Activated CD8-positive, alpha-beta memory T cell treated with anti-CD3 and anti-CD28 coated beads, Interleukin-2, amount 10 ng/mL, durations not matched to agents 7 days and 5 days (primary cell): Measurements from ENCODE around the gene TAAR2. TPM values are rescaled to one million over a fixed set of nuclear protein-coding genes. Genes with fewer than 3 reads are reported as not detected.
A peak's percentile ranks its signal among the peaks of the same experiment; 100 is the strongest.
"Not testable (repeated sequence)": the region's sequence is repeated elsewhere in the genome, so short reads cannot be mapped to it uniquely, and the experiment has no call there.

ENCODE experiments used
- ATAC-seq: fragments of 150-1000 bp; cut with Tn5 transposase; one replicate; pipeline ENCODE4 v1.10.0; 2021; ENCODE audit warnings: moderate library complexity
- CTCF ChIA-PET: fragments of 350-600 bp; sonication (Branson Sonifier 250); formaldehyde crosslinking; loops from one replicate; lab custom pipeline; 2021; ENCODE audit warnings: antibody characterized with exemption; lab: Charles Lee
- DNase-seq: peaks from one replicate; pipeline ENCODE4 v3.0.0-alpha.2; 2020
- H3K27ac Mint-ChIP-seq: one replicate; pipeline ENCODE4 v1.8.0; 2021; ENCODE audit warnings: mild to moderate bottlenecking, mixed read lengths
- H3K27me3 Mint-ChIP-seq: one replicate; pipeline ENCODE4 v1.8.0; 2021; ENCODE audit warnings: mixed read lengths
- H3K36me3 Mint-ChIP-seq: one replicate; pipeline ENCODE4 v1.8.0; 2021; ENCODE audit warnings: mild to moderate bottlenecking, mixed read lengths
- H3K4me1 Mint-ChIP-seq: one replicate; pipeline ENCODE4 v1.8.0; 2021; ENCODE audit warnings: mixed read lengths
- H3K4me3 Mint-ChIP-seq: one replicate; pipeline ENCODE4 v1.8.0; 2021; ENCODE audit warnings: mild to moderate bottlenecking, moderate library complexity, mixed read lengths
- H3K9me3 Mint-ChIP-seq: one replicate; pipeline ENCODE4 v1.8.0; 2022; ENCODE audit warnings: low read depth, mixed read lengths
- total RNA-seq, 2 experiments: library from RNA; stranded (reverse); gene quantifications; one replicate each; pipeline ENCODE4 v1.2.3, GENCODE V29; 2021

The TAAR2 gene
- total RNA-seq, 2 experiments from 2014 or later = not detected

DNA sequence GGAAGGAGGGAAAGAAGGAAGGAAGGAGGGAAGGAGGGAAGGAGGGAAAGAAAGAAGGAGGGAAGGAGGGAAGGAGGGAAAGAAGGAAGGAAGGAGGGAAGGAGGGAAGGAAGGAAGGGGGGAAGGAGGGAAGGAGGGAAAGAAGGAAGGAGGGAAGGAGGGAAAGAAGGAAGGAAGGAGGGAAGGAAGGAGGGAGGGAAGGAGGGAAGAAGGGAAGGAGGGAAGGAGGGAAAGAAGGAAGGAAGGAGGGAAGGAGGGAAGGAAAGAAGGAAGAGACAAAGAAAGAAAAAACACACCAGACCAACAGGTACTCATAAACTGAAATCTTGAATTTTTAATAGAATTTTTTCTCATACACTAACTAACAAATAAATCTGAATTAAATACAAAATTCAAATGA is 23.2 kb downstream of the TAAR2 start:
- CTCF ChIA-PET = interaction anchor here (1.2 kb wide), 1 partner anchor 30 kb away, joined by 3 read pairs; no protein-coding TSS in a partner anchor
- not testable (repeated sequence) for H3K27ac Mint-ChIP-seq, ATAC-seq, H3K4me1 Mint-ChIP-seq, H3K4me3 Mint-ChIP-seq, DNase-seq, H3K36me3 Mint-ChIP-seq, H3K9me3 Mint-ChIP-seq
- peaks cover 22% of the 10 kb centered on the region for H3K27me3 Mint-ChIP-seq

DNA sequence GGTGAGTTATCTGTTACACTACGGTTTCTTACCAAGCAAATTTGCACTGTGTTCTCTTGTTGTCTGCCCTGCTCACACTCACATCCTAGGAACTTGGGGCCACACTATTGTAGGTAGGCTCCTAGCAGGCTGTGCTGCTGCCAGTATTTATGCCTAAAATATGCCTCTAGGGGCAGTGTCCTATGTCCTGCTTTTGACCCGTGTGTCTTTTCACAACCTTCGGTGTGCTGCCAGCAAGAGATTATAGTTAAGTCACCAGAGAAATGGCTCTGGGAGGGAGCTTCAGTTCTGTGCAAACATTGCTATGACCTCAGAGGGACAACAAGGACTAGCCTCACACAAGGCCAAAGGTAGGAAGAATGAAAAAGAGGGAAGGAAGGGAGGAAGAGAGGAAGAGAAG is 25.6 kb downstream of the TAAR2 start:
- Mint-ChIP-seq H3K4me3 (no peak overlapping the region), H3K36me3 (no peaks in the 10 kb centered on the region), H3K9me3 (no peaks in the 10 kb centered on the region), H3K27me3 (peaks cover 15% of the 10 kb centered on the region), H3K27ac (no peak overlapping the region), H3K4me1 (no peaks in the 10 kb centered on the region)
- CTCF ChIA-PET = interaction anchor here (1.1 kb wide), 1 partner anchor 18 kb away, joined by 3 read pairs; no protein-coding TSS in a partner anchor
- DNase-seq (no peak), ATAC-seq (peak; percentile 47)

DNA sequence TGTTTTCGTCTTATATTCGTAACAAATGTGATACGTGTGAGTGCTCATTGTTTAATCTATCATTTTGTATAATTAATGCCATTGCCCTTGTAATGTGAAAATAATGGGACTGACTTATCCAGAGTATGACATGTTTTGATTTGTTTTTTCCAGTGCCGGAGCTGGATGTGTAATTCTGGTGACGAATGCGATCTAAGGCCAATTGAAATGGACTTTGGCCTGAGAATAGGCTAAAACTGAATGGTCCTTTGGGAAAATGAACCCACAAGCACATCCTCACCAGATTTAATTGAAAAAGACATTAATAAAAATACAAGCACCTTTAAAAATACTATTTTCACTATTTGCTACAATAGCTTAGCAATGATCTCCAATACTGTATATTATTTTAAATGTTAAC is 27.9 kb downstream of the TAAR2 start:
- no peaks in the 10 kb centered on the region for H3K36me3 Mint-ChIP-seq
- CTCF ChIA-PET = interaction anchor here (1.1 kb wide), 1 partner anchor 20 kb away, joined by 3 read pairs; no protein-coding TSS in a partner anchor
- DNase-seq = no peak
- H3K27me3 Mint-ChIP-seq = peaks cover 20% of the 10 kb centered on the region
- ATAC-seq = no peak
- no peaks in the 10 kb centered on the region for H3K4me1 Mint-ChIP-seq
- H3K9me3 Mint-ChIP-seq = no peaks in the 10 kb centered on the region
- no peak overlapping the region for H3K27ac Mint-ChIP-seq
- no peak overlapping the region for H3K4me3 Mint-ChIP-seq

DNA sequence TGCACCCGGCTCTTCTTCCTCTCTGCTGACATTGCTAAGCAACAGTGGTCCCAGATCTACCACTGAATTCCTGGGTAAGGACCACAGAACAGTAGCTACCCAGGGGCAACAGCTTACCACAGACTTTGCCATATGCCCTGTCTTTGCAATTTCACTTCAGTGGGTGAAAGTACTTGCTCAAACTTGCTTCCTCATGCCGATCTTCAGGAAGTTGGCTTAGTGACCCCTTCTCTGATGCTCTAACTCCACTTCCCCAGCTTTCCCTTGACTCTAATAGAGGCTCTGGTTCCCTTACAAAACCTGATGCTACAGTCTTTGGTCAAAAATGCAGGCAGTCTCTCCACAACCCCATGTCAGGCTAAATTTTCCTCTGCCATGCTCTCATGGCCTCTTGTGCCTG is 31.2 kb downstream of the TAAR2 start:
- Mint-ChIP-seq H3K27me3 (peaks cover 7% of the 10 kb centered on the region), H3K9me3 (no peaks in the 10 kb centered on the region), H3K4me3 (no peak overlapping the region), H3K27ac (no peak overlapping the region), H3K36me3 (no peaks in the 10 kb centered on the region), H3K4me1 (no peaks in the 10 kb centered on the region)
- DNase-seq (no peak), ATAC-seq (no peak)
- CTCF ChIA-PET = no interaction called here

DNA sequence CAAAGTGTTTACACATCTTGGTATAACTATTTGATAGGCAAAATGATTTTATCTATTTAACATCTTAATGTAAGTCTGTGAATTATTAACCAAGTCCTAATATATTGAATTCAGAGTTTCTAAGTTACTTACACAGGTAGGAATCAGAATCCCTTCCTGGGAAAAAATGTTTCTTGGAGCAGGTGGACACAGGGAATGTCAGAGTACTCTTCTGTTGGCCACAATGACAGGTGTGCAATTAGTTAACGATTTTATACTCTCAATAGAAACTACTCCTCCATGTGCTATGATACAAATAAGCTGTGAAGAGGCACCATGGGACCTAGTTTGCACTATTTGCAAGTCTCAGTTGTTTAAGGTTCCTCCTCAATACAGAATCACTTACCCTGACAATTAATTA is 33.7 kb downstream of the TAAR2 start:
- Mint-ChIP-seq H3K4me3 (no peak overlapping the region), H3K4me1 (no peaks in the 10 kb centered on the region)
- CTCF ChIA-PET = interaction anchor here (0.6 to 1.0 kb wide), 2 partner anchors 9 to 26 kb away, joined by 3 read pairs; no protein-coding TSS in a partner anchor

DNA sequence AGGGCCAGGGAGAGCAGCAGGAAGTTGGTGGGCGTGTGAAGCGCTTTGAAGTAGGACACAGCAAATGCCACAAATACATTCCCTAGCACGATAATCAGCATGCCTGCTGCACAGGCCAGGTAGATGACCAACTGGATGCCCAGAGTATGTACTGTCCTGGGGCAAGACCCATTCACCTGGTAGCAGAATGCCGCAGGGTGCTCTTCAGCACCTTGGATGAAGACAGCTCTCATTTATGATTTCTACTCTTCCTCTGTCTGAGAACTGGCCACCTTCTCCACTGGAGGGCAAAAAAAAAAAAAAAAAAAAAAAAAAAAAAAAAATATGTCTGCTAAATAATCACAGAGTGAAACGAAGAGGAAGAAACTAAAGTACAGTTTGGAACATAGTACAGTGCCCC is 34.6 kb downstream of the TAAR2 start, which contains the start of gene TAAR5:
Gene TAAR5 (minus strand): TSS at position 288 of the 400 bp plus-strand sequence. CDS start 55 bp downstream, at position 233.
- H3K4me1 Mint-ChIP-seq = no peaks in the 10 kb centered on the region
- peaks cover 8% of the 10 kb centered on the region for H3K27me3 Mint-ChIP-seq
- no peak within 1 kb of the TSS for H3K4me3 Mint-ChIP-seq
- peak; percentile 27 for ATAC-seq
- DNase-seq = no peak
- no peak within 1 kb of the TSS for H3K27ac Mint-ChIP-seq
- H3K36me3 Mint-ChIP-seq = no peaks in the 10 kb centered on the region
- H3K9me3 Mint-ChIP-seq = no peaks in the 10 kb centered on the region
- CTCF ChIA-PET = interaction anchor here (1.0 kb wide), 1 partner anchor 27 kb away, joined by 3 read pairs; no protein-coding TSS in a partner anchor

More for the DNA sequence above, 33.7 kb downstream of the TAAR2 start:
- DNase-seq = no peak
- Mint-ChIP-seq H3K36me3 (no peaks in the 10 kb centered on the region), H3K27me3 (peaks cover 5% of the 10 kb centered on the region), H3K9me3 (no peaks in the 10 kb centered on the region), H3K27ac (no peak overlapping the region)
- no peak for ATAC-seq

DNA sequence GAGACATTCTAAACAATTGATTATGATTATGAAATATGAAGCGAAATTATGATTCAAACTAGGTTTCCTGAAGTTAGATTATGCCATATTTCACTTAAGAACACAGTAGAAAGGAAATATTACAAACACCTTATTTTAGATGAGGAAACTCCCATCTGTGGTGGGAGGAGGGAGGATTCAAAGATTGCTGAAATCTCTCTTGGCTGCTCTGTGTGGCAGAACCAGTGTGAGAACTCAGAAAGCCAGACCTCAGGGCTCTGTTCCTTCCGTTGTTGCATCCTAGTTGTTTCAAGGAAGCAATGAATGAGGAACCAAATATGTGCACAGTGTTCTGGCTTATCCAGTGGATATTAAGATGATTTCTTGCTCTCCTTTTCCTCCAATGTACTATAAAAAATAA is 36.7 kb downstream of the TAAR2 start:
- Mint-ChIP-seq H3K36me3 (no peaks in the 10 kb centered on the region), H3K4me3 (no peak overlapping the region), H3K27me3 (peaks cover 18% of the 10 kb centered on the region), H3K27ac (no peak overlapping the region), H3K4me1 (no peaks in the 10 kb centered on the region), H3K9me3 (no peaks in the 10 kb centered on the region)
- DNase-seq (no peak), ATAC-seq (no peak)
- CTCF ChIA-PET = no interaction called here

DNA sequence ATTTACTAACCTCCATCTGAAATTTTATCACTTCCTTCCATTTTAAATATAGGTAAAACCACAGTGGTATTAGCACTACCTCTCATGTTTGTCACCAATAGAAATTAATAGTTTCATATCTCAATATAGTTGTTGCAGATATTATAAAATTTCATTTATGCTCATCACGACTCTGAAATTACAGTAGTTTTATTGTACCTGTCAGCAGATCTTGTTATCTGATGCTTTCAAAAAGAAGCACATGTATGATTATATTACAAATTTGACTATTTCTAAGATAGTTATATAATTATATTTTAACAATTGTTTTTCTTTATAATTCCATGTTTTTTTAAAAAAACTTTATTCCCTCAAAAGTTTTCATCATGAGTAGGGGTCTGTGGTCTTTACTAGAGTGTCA is 39.4 kb downstream of the TAAR2 start:
- Mint-ChIP-seq H3K4me1 (no peaks in the 10 kb centered on the region), H3K4me3 (no peak overlapping the region), H3K27ac (no peak overlapping the region), H3K9me3 (no peaks in the 10 kb centered on the region), H3K27me3 (peaks cover 21% of the 10 kb centered on the region), H3K36me3 (no peaks in the 10 kb centered on the region)
- ATAC-seq (no peak), DNase-seq (no peak)
- CTCF ChIA-PET = no interaction called here

DNA sequence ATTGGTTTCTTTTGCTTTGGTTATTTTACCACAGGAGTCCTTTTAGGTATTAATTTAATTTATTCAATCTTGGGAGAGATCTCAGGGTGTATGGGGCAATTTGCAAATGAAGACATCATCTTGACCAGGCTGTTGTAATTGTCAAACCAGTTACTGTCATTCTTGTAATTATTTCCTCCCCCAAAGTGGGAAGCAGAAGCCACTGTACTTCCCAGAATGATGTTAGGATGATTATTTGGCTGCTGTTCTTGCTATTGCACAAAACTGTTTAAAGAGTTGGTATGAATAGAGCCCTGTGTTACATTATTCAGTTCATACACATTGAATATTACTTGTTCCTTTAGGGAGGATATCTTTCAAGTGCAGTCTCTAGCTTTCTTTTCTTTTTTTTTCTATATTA is 52.3 kb downstream of the TAAR2 start:
- no peaks in the 10 kb centered on the region for H3K36me3 Mint-ChIP-seq
- H3K27ac Mint-ChIP-seq = no peak overlapping the region
- no peaks in the 10 kb centered on the region for H3K4me1 Mint-ChIP-seq
- H3K4me3 Mint-ChIP-seq = no peak overlapping the region
- ATAC-seq (no peak), DNase-seq (no peak)
- H3K9me3 Mint-ChIP-seq = no peaks in the 10 kb centered on the region
- H3K27me3 Mint-ChIP-seq = peaks cover 38% of the 10 kb centered on the region
- CTCF ChIA-PET = no interaction called here

DNA sequence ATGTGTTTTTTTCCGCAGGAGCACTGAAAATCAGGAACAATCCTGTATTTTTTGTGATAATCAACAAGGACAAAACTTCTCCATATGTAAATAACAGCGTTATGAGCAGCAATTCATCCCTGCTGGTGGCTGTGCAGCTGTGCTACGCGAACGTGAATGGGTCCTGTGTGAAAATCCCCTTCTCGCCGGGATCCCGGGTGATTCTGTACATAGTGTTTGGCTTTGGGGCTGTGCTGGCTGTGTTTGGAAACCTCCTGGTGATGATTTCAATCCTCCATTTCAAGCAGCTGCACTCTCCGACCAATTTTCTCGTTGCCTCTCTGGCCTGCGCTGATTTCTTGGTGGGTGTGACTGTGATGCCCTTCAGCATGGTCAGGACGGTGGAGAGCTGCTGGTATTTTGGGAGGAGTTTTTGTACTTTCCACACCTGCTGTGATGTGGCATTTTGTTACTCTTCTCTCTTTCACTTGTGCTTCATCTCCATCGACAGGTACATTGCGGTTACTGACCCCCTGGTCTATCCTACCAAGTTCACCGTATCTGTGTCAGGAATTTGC is 53.8 kb downstream of the TAAR2 start, which contains the start of gene TAAR6:
Gene TAAR6 (plus strand): TSS at position 102 of the 557 bp plus-strand sequence. CDS start 0 bp downstream, at position 102.
- no peaks in the 10 kb centered on the region for H3K9me3 Mint-ChIP-seq
- H3K4me3 Mint-ChIP-seq = no peak within 1 kb of the TSS
- CTCF ChIA-PET = no interaction called here
- no peaks in the 10 kb centered on the region for H3K36me3 Mint-ChIP-seq
- H3K4me1 Mint-ChIP-seq = no peaks in the 10 kb centered on the region
- peaks cover 34% of the 10 kb centered on the region for H3K27me3 Mint-ChIP-seq
- no peak for DNase-seq
- no peak within 1 kb of the TSS for H3K27ac Mint-ChIP-seq
- ATAC-seq = no peak

DNA sequence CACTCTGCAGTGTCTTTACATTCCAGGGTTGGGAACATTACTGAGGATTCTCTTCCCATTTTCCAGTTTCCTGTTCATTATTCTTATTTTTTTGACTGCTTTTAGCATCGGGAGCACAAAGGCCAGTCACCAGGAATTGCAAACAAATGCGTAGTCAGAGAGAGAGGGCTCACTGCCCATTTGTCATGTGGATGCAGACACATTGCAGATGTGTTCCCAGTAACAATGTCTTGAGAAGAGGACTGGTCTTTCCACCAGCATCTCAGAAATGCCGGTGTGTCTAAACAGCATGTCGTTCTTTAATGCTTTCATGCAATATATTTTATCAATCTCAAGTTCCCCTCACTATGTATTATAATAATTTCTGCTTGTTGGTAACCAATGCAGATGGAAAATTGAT is 54.9 kb downstream of the TAAR2 start:
- Mint-ChIP-seq H3K9me3 (no peaks in the 10 kb centered on the region), H3K36me3 (no peaks in the 10 kb centered on the region), H3K4me1 (no peaks in the 10 kb centered on the region), H3K4me3 (no peak overlapping the region), H3K27ac (no peak overlapping the region), H3K27me3 (peaks cover 34% of the 10 kb centered on the region)
- CTCF ChIA-PET = no interaction called here
- DNase-seq (no peak), ATAC-seq (no peak)

DNA sequence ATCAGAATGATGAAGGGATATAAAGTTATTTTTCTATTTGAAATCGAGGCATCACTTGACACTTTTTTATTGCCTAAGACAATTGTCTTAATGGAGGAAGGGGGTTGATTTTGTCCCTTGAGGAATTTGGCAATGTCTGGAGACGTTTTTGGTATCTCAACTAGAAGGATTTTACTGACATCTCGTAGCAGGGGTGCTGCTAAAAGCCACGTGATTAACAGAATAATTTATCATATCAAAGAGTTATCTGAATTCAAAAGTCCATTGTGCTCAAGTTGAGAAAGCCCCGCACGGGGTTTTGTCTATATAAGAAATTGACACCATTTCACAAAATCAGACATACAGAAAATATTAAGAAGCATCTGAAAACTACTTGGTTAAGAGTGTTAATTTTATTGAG is 55.5 kb downstream of the TAAR2 start:
- no peak overlapping the region for H3K4me3 Mint-ChIP-seq
- ATAC-seq = no peak
- no peaks in the 10 kb centered on the region for H3K4me1 Mint-ChIP-seq
- H3K9me3 Mint-ChIP-seq = no peaks in the 10 kb centered on the region
- H3K36me3 Mint-ChIP-seq = no peaks in the 10 kb centered on the region
- peaks cover 31% of the 10 kb centered on the region for H3K27me3 Mint-ChIP-seq
- no peak for DNase-seq
- CTCF ChIA-PET = no interaction called here
- H3K27ac Mint-ChIP-seq = no peak overlapping the region

DNA sequence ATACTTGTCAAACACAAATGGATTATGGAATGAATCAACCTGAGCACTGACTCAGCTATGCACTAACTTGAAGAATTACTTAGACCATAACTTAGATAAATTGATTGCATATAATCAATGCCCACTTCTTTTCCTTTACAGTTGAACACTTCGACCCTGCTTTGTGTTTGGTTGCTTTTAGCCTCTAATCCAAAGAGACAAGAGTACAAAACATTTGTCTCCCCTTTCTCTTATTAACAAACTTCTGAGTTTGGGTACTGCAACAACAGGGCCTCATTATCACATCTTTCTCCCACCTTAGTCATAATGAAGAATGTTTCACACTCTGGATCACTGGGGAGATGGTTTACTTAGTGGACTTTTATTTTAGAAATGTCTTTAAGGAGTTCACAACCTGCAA is 56.5 kb downstream of the TAAR2 start:
- H3K27ac Mint-ChIP-seq = no peak overlapping the region
- CTCF ChIA-PET = no interaction called here
- no peaks in the 10 kb centered on the region for H3K9me3 Mint-ChIP-seq
- no peaks in the 10 kb centered on the region for H3K36me3 Mint-ChIP-seq
- ATAC-seq = no peak
- no peak for DNase-seq
- H3K4me1 Mint-ChIP-seq = no peaks in the 10 kb centered on the region
- no peak overlapping the region for H3K4me3 Mint-ChIP-seq
- H3K27me3 Mint-ChIP-seq = peaks cover 30% of the 10 kb centered on the region
